ENCODE results near the gene CD28.

CD28 gene

DNA sequence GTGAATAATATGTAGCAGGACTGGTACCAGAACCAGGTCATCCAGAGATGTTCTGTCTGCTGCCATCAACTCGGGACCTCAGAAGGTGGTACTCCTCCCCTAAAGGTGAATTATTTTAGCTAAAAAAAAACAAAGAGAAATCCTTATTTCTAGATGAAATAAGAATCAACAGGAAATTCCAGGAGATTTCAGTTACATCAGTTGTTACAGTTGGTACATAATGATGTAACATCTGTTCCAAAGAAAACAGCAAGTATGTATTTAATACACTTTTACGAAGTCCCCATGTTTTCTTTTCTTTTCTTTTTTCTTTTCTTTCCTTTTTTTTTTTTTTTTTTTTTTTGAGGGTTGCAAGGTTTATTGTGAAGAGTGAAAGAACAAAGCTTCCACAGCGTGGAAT is 33.6 kb upstream of the CD28 start:
- Histone ChIP-seq H3K56ac (ENCODE audit: low read length) (no peak overlapping the region), H3K23ac (ENCODE audit: low read length) (no peak overlapping the region), H3K4me3 (ENCODE audit: low read length) (no peak overlapping the region), H3K9ac (ENCODE audit: low read length) (no peak overlapping the region), H2BK120ac (ENCODE audit: low read depth, low read length) (no peak overlapping the region), H3K36me3 (ENCODE audit: control insufficient read depth, insufficient read depth, low read length) (no peaks in the 10 kb centered on the region), H2BK15ac (replicated peaks; ENCODE audit: low read depth) (no peak overlapping the region), H3K79me2 (ENCODE audit: control insufficient read depth, insufficient read depth, low read length) (no peaks in the 10 kb centered on the region), H4K5ac (ENCODE audit: low read length) (no peak overlapping the region), H3K4me1 (ENCODE audit: control insufficient read depth, low read depth, low read length) (no peaks in the 10 kb centered on the region), H3K27me3 (ENCODE audit: insufficient read depth, low read length, poor library complexity) (no peaks in the 10 kb centered on the region), H3K79me1 (ENCODE audit: low read length) (no peaks in the 10 kb centered on the region), H2AK5ac (ENCODE audit: low read length) (no peak overlapping the region), H3K27ac (ENCODE audit: low read depth, low read length) (no peak overlapping the region), H4K8ac (ENCODE audit: low read depth, low read length) (no peak overlapping the region), H3K18ac (ENCODE audit: low read length) (no peak overlapping the region), H3K4me2 (ENCODE audit: low read length) (no peak overlapping the region), H3K4ac (ENCODE audit: low read depth, low read length) (no peak overlapping the region), H2BK5ac (ENCODE audit: low read length) (no peak overlapping the region)
- WGBS (ENCODE audit: extremely low coverage, insufficient coverage, low lambda C conversion rate): no CpG with 5 or more reads among the region's 3 CpGs
- no peak for DNase-seq

DNA sequence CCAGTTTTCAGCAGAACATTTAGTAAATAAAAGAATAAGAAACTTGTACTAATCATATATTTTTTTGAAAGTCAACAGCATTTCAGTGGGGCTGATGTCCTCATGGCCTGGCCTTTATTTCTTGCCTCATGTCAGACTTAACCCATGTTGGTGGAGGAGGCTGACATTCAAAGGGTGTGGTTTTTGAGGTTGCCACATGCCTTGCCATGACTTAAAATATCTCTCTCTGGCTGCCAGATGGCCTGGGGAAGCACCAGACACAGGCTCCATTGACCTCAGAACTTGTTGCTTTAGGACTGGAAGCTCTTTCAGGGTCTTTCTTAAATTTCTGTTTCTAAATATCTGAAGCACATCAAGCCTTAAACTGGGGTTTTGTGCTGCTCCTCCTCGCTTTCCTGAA is 32.5 kb upstream of the CD28 start:
- no peak for DNase-seq
- no peak overlapping the region for H4K5ac ChIP-seq (ENCODE audit: low read length)
- H3K18ac ChIP-seq (ENCODE audit: low read length): no peak overlapping the region
- H3K4me3 ChIP-seq (ENCODE audit: low read length): no peak overlapping the region
- H3K9ac ChIP-seq (ENCODE audit: low read length): no peak overlapping the region
- H3K27me3 ChIP-seq (ENCODE audit: insufficient read depth, low read length, poor library complexity): no peaks in the 10 kb centered on the region
- H2BK120ac ChIP-seq (ENCODE audit: low read depth, low read length): no peak overlapping the region
- no peaks in the 10 kb centered on the region for H3K4me1 ChIP-seq (ENCODE audit: control insufficient read depth, low read depth, low read length)
- no peak overlapping the region for H3K4me2 ChIP-seq (ENCODE audit: low read length)
- no peak overlapping the region for H4K8ac ChIP-seq (ENCODE audit: low read depth, low read length)
- H2BK15ac ChIP-seq (replicated peaks; ENCODE audit: low read depth): no peak overlapping the region
- H3K23ac ChIP-seq (ENCODE audit: low read length): no peak overlapping the region
- WGBS (ENCODE audit: extremely low coverage, insufficient coverage, low lambda C conversion rate): no CpG with 5 or more reads among the region's 1 CpG
- H2AK5ac ChIP-seq (ENCODE audit: low read length): no peak overlapping the region
- H3K56ac ChIP-seq (ENCODE audit: low read length): no peak overlapping the region
- H2BK5ac ChIP-seq (ENCODE audit: low read length): no peak overlapping the region
- no peak overlapping the region for H3K27ac ChIP-seq (ENCODE audit: low read depth, low read length)
- no peaks in the 10 kb centered on the region for H3K79me2 ChIP-seq (ENCODE audit: control insufficient read depth, insufficient read depth, low read length)
- H3K36me3 ChIP-seq (ENCODE audit: control insufficient read depth, insufficient read depth, low read length): no peaks in the 10 kb centered on the region
- H3K4ac ChIP-seq (ENCODE audit: low read depth, low read length): no peak overlapping the region
- H3K79me1 ChIP-seq (ENCODE audit: low read length): no peaks in the 10 kb centered on the region

DNA sequence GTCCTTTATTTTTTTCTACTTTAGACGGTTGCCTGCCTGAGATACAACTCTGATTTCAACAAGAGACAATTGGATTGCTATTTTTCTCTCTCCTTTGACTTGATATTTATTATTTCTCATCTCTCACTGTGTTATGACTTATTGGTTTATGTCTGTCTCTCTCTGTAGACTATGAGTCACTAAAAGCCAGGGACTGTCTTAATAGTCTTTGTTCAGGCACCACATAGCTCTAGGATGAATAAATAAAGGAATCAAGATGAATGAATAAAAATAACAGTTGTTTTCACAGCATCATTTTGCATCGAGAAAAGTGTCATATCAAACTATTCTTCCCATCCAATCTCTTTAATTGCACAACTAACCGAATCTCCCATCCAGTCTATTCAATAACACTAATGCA is 31.4 kb upstream of the CD28 start:
- DNase-seq: no peak
- Histone ChIP-seq H3K23ac (ENCODE audit: low read length) (no peak overlapping the region), H3K4ac (ENCODE audit: low read depth, low read length) (no peak overlapping the region), H3K9ac (ENCODE audit: low read length) (no peak overlapping the region), H3K27me3 (ENCODE audit: insufficient read depth, low read length, poor library complexity) (no peaks in the 10 kb centered on the region), H4K8ac (ENCODE audit: low read depth, low read length) (no peak overlapping the region), H3K4me1 (ENCODE audit: control insufficient read depth, low read depth, low read length) (no peaks in the 10 kb centered on the region), H3K56ac (ENCODE audit: low read length) (no peak overlapping the region), H2AK5ac (ENCODE audit: low read length) (no peak overlapping the region), H2BK120ac (ENCODE audit: low read depth, low read length) (no peak overlapping the region), H2BK5ac (ENCODE audit: low read length) (no peak overlapping the region), H3K4me2 (ENCODE audit: low read length) (no peak overlapping the region), H3K79me2 (ENCODE audit: control insufficient read depth, insufficient read depth, low read length) (no peaks in the 10 kb centered on the region), H3K36me3 (ENCODE audit: control insufficient read depth, insufficient read depth, low read length) (no peaks in the 10 kb centered on the region), H4K5ac (ENCODE audit: low read length) (no peak overlapping the region), H3K79me1 (ENCODE audit: low read length) (no peaks in the 10 kb centered on the region), H3K4me3 (ENCODE audit: low read length) (no peak overlapping the region), H3K18ac (ENCODE audit: low read length) (no peak overlapping the region), H2BK15ac (replicated peaks; ENCODE audit: low read depth) (no peak overlapping the region), H3K27ac (ENCODE audit: low read depth, low read length) (no peak overlapping the region)
- WGBS (ENCODE audit: extremely low coverage, insufficient coverage, low lambda C conversion rate): no CpG with 5 or more reads among the region's 3 CpGs

DNA sequence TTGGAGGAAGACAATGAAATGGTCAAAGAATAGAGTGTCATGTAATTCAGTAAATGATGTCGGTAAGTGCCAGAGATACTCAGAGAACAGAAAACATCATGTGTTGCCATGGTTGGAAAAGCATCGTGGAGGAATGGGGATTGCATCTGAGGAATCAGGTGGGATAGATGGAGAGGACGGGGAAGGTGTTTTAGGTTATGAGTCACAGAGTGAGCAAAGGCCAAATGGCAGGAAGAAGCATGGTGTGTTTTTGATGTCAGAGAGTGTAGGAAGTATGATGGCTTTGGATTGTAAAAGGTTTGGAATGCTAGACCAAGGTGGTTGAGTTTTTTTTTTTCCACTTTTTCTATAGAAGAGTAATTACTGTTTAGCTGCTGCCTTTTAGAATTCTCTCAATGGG is 27.5 kb upstream of the CD28 start:
- H2BK5ac ChIP-seq (ENCODE audit: low read length): no peak overlapping the region
- H3K36me3 ChIP-seq (ENCODE audit: control insufficient read depth, insufficient read depth, low read length): no peaks in the 10 kb centered on the region
- no peak overlapping the region for H3K4me2 ChIP-seq (ENCODE audit: low read length)
- no peak for DNase-seq
- no peaks in the 10 kb centered on the region for H3K27me3 ChIP-seq (ENCODE audit: insufficient read depth, low read length, poor library complexity)
- H3K56ac ChIP-seq (ENCODE audit: low read length): no peak overlapping the region
- no peak overlapping the region for H3K9ac ChIP-seq (ENCODE audit: low read length)
- H2BK15ac ChIP-seq (replicated peaks; ENCODE audit: low read depth): no peak overlapping the region
- H4K8ac ChIP-seq (ENCODE audit: low read depth, low read length): no peak overlapping the region
- H3K79me1 ChIP-seq (ENCODE audit: low read length): no peaks in the 10 kb centered on the region
- H2AK5ac ChIP-seq (ENCODE audit: low read length): no peak overlapping the region
- H3K4me3 ChIP-seq (ENCODE audit: low read length): no peak overlapping the region
- H3K4ac ChIP-seq (ENCODE audit: low read depth, low read length): no peak overlapping the region
- no CpG with 5 or more reads among the region's 3 CpGs for WGBS (ENCODE audit: extremely low coverage, insufficient coverage, low lambda C conversion rate)
- no peak overlapping the region for H3K18ac ChIP-seq (ENCODE audit: low read length)
- H3K27ac ChIP-seq (ENCODE audit: low read depth, low read length): no peak overlapping the region
- no peaks in the 10 kb centered on the region for H3K4me1 ChIP-seq (ENCODE audit: control insufficient read depth, low read depth, low read length)
- no peak overlapping the region for H4K5ac ChIP-seq (ENCODE audit: low read length)
- no peaks in the 10 kb centered on the region for H3K79me2 ChIP-seq (ENCODE audit: control insufficient read depth, insufficient read depth, low read length)
- H2BK120ac ChIP-seq (ENCODE audit: low read depth, low read length): no peak overlapping the region
- no peak overlapping the region for H3K23ac ChIP-seq (ENCODE audit: low read length)

DNA sequence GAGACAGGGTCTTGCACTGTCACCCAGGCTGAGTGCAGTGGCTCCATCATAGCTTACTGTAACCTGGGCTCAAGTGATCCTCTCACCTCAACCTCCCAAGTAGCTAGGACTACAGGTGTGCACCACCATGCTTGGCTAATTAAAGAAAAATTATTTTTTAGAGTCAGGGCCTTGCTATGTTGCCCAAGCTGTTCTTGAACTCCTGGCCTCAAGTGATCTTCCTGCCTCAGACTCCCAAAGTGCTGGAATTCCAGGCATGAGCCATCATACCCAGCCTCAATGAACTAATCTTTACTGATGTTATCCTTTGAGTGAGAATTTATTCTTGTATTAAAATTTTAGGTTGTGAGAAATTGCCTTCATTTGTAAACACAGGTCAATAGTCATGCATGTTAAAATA is 27.0 kb upstream of the CD28 start:
- Histone ChIP-seq H3K18ac (ENCODE audit: low read length) (no peak overlapping the region), H3K4me3 (ENCODE audit: low read length) (no peak overlapping the region), H4K8ac (ENCODE audit: low read depth, low read length) (no peak overlapping the region), H2BK120ac (ENCODE audit: low read depth, low read length) (no peak overlapping the region), H3K4me1 (ENCODE audit: control insufficient read depth, low read depth, low read length) (no peaks in the 10 kb centered on the region), H3K79me2 (ENCODE audit: control insufficient read depth, insufficient read depth, low read length) (no peaks in the 10 kb centered on the region), H3K27ac (ENCODE audit: low read depth, low read length) (no peak overlapping the region), H3K9ac (ENCODE audit: low read length) (no peak overlapping the region), H3K56ac (ENCODE audit: low read length) (no peak overlapping the region), H3K79me1 (ENCODE audit: low read length) (no peaks in the 10 kb centered on the region), H3K4me2 (ENCODE audit: low read length) (no peak overlapping the region), H3K4ac (ENCODE audit: low read depth, low read length) (no peak overlapping the region), H3K36me3 (ENCODE audit: control insufficient read depth, insufficient read depth, low read length) (no peaks in the 10 kb centered on the region), H3K23ac (ENCODE audit: low read length) (no peak overlapping the region), H2BK5ac (ENCODE audit: low read length) (no peak overlapping the region), H3K27me3 (ENCODE audit: insufficient read depth, low read length, poor library complexity) (no peaks in the 10 kb centered on the region), H2BK15ac (replicated peaks; ENCODE audit: low read depth) (no peak overlapping the region), H2AK5ac (ENCODE audit: low read length) (no peak overlapping the region), H4K5ac (ENCODE audit: low read length) (no peak overlapping the region)
- no peak for DNase-seq

DNA sequence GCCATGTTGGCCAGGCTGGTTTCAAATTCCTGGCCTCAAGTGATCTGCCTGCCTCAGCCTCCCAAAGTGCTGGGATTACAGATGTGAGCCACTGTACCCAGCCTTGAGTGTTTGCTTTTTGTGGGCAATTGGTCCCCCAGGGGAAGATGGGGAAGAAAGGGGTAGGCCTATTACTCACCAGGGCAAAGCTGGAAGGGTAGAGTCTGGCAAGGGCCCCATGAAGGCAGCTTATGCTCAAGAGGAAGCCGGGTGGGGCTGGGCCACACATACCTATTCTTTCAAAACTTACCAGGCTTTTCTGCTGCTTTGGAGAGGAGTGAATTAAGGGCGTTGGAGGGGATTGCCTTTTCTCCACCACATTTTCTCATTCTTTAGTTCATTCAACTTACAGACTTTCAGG is 24.5 kb upstream of the CD28 start:
- Histone ChIP-seq H3K56ac (ENCODE audit: low read length) (no peak overlapping the region), H2BK120ac (ENCODE audit: low read depth, low read length) (no peak overlapping the region), H2BK5ac (ENCODE audit: low read length) (no peak overlapping the region), H3K23ac (ENCODE audit: low read length) (no peak overlapping the region), H3K27ac (ENCODE audit: low read depth, low read length) (no peak overlapping the region), H3K18ac (ENCODE audit: low read length) (no peak overlapping the region), H3K4me2 (ENCODE audit: low read length) (no peak overlapping the region), H3K4ac (ENCODE audit: low read depth, low read length) (no peak overlapping the region), H2AK5ac (ENCODE audit: low read length) (no peak overlapping the region), H4K8ac (ENCODE audit: low read depth, low read length) (no peak overlapping the region), H3K79me1 (ENCODE audit: low read length) (no peaks in the 10 kb centered on the region), H4K5ac (ENCODE audit: low read length) (no peak overlapping the region), H3K9ac (ENCODE audit: low read length) (no peak overlapping the region), H3K4me1 (ENCODE audit: control insufficient read depth, low read depth, low read length) (no peaks in the 10 kb centered on the region), H2BK15ac (replicated peaks; ENCODE audit: low read depth) (no peak overlapping the region), H3K4me3 (ENCODE audit: low read length) (no peak overlapping the region), H3K27me3 (ENCODE audit: insufficient read depth, low read length, poor library complexity) (no peaks in the 10 kb centered on the region), H3K79me2 (ENCODE audit: control insufficient read depth, insufficient read depth, low read length) (no peaks in the 10 kb centered on the region), H3K36me3 (ENCODE audit: control insufficient read depth, insufficient read depth, low read length) (no peaks in the 10 kb centered on the region)
- WGBS (ENCODE audit: extremely low coverage, insufficient coverage, low lambda C conversion rate): no CpG with 5 or more reads among the region's 2 CpGs
- no peak for DNase-seq

Measured in mesendoderm (in vitro differentiated cells).